A549 (cell line): ENCODE results near the gene SLC1A2. TPM values are rescaled to one million over a fixed set of nuclear protein-coding genes. Genes with fewer than 3 reads are reported as not detected.

Experiments used
- ATAC-seq, 2 experiments: fragments of 200-7000 bp in 1 of 2; fragments of >200 bp in 1 of 2; cut with Nextera tagmentation in 1 of 2; cut with Tn5 transposase in 1 of 2; 3 replicates each; pipeline versions ENCODE4 v1.8.0 to v1.9.1; 2018 to 2020; ENCODE audit warnings: mild to moderate bottlenecking in 1 of 2, moderate library complexity in 1 of 2
- CTCF ChIA-PET: fragments of 300-600 bp; sonication (Branson Sonifier 250); formaldehyde crosslinking; extraction: SDS; loops from one replicate; lab custom pipeline; 2021; ENCODE audit warnings: antibody characterized with exemption, inconsistent platforms; lab: Yijun Ruan, JAX
- POLR2A ChIA-PET: fragments of 350-600 bp; formaldehyde crosslinking; extraction: SDS; loops from one replicate; lab custom pipeline; 2021; ENCODE audit warnings: antibody characterized with exemption, inconsistent platforms; lab: Yijun Ruan, JAX
- DNase-seq, 2 experiments: peaks; one replicate each; pipeline versions ENCODE4 v3.0.0 to v3.0.0-alpha.2; 2011 to 2016; ENCODE audit warnings: low read depth in 1 of 2, low spot score in 1 of 2
- FAIRE-seq: peaks from 2 replicates; lab custom pipeline; 2011; peaks lifted over from hg19 to GRCh38; lab: Jason Lieb, UNC
- H3K27ac ChIP-seq, 2 experiments: fragments of >200 bp; sonication (Bioruptor Twin); formaldehyde crosslinking; 3 replicates each; pipeline ENCODE4 v1.5.1; 2016 to 2017
- H3K4me1 ChIP-seq: fragments of >200 bp; sonication (Bioruptor Twin); formaldehyde crosslinking; 3 replicates; pipeline ENCODE4 v1.6.1; 2016
- H3K4me2 ChIP-seq: fragments of >200 bp; sonication (Bioruptor Twin); formaldehyde crosslinking; 3 replicates; pipeline ENCODE4 v1.6.1; 2016
- H3K4me3 ChIP-seq: fragments of >200 bp; sonication (Bioruptor Twin); formaldehyde crosslinking; 3 replicates; pipeline ENCODE4 v1.5.1; 2016
- H3K9me3 ChIP-seq: fragments of >200 bp; sonication (Bioruptor Twin); formaldehyde crosslinking; 3 replicates; pipeline ENCODE4 v1.6.1; 2016
- CEBPB ChIP-seq, 2 experiments: fragments of >200 bp in 1 of 2; sonication (Bioruptor Twin) in 1 of 2; formaldehyde crosslinking in 1 of 2; IDR thresholded peaks; 2 replicates each; pipeline ENCODE4 v1.6.1; 2012 to 2016
- CHD2 ChIP-seq: fragments of 150-350 bp; IDR thresholded peaks from 2 replicates; pipeline ENCODE4 v1.6.1; 2014; ENCODE audit warnings: low read length; ENCODE audit not compliant: partially characterized antibody
- EP300 ChIP-seq, 2 experiments: fragments of >200 bp; sonication (Bioruptor Twin); formaldehyde crosslinking; IDR thresholded peaks; 2 replicates in 1 of 2; 3 replicates in 1 of 2; pipeline ENCODE4 v1.6.1; 2016 to 2017
- FOSB ChIP-seq: fragments of 250-450 bp; sonication (Bioruptor Pico); IDR thresholded peaks from 2 replicates; pipeline ENCODE4 v1.5.0; 2020; ENCODE audit warnings: mild to moderate bottlenecking, moderate library complexity
- FOSL2 ChIP-seq, 2 experiments: fragments of 450-650 bp in 1 of 2; fragments of >200 bp in 1 of 2; sonication (Bioruptor Twin) in 1 of 2; formaldehyde crosslinking; IDR thresholded peaks; 2 replicates each; pipeline versions ENCODE4 v1.5.0 to v1.6.1; 2016 to 2020; ENCODE audit warnings: mild to moderate bottlenecking in 1 of 2, moderate library complexity in 1 of 2
- HDAC2 ChIP-seq: fragments of 200-600 bp; sonication (generic); IDR thresholded peaks from 2 replicates; pipeline ENCODE4 v1.6.1; 2016
- HEYL ChIP-seq: fragments of 250-450 bp; sonication (Bioruptor Pico); IDR thresholded peaks from 2 replicates; pipeline ENCODE4 v1.8.0; 2021; ENCODE audit warnings: mild to moderate bottlenecking, moderate library complexity
- JUN ChIP-seq, 2 experiments: fragments of >200 bp; sonication (Bioruptor Twin); formaldehyde crosslinking; IDR thresholded peaks; 2 replicates in 1 of 2; 3 replicates in 1 of 2; pipeline ENCODE4 v1.6.1; 2016 to 2017
- JUNB ChIP-seq: fragments of >200 bp; sonication (Bioruptor Twin); formaldehyde crosslinking; IDR thresholded peaks from 2 replicates; pipeline ENCODE4 v1.6.1; 2016
- MYC ChIP-seq: IDR thresholded peaks from 2 replicates; pipeline ENCODE4 v1.6.1; 2012; ENCODE audit warnings: mild to moderate bottlenecking, inconsistent platforms, low read length, improper control_type of control experiment, borderline replicate concordance
- RAD21 ChIP-seq, 2 experiments: fragments of >200 bp in 1 of 2; sonication (Bioruptor Twin) in 1 of 2; formaldehyde crosslinking in 1 of 2; IDR thresholded peaks in 1 of 2; conservative IDR thresholded peaks in 1 of 2; 2 replicates in 1 of 2; 3 replicates in 1 of 2; pipeline ENCODE4 v1.6.1; 2012 to 2018; ENCODE audit warnings: inconsistent platforms in 1 of 2
- SMC3 ChIP-seq: fragments of >200 bp; sonication (Bioruptor Twin); formaldehyde crosslinking; IDR thresholded peaks from 3 replicates; pipeline ENCODE4 v1.6.1; 2018; ENCODE audit warnings: inconsistent platforms
- ZC3H11A ChIP-seq: fragments of 450-650 bp; IDR thresholded peaks from 2 replicates; pipeline ENCODE4 v1.6.1; 2014; ENCODE audit warnings: antibody characterized with exemption, mild to moderate bottlenecking
- WGBS: methylation state at CpG from one replicate; pipeline ENCODE4 v1.1.6; 2017; ENCODE audit errors: missing lambda C conversion rate; 5-methylcytosine and 5-hydroxymethylcytosine counted together
- polyA plus RNA-seq, 4 experiments: library from polyadenylated mRNA; depleted of rRNA in 3 of 4; stranded (reverse); fragments of >200 nt; fragmentation: RNase III in 1 of 4; extraction: RNeasy Plus Mini Kit Qiagen cat#74134 plus additional on column Dnase treatment in 1 of 4; gene quantifications; 2 replicates in 3 of 4; 3 replicates in 1 of 4; pipeline ENCODE4 v1.2.3, GENCODE V29; 2011 to 2017
- TF ChIP-seq, protein P1 (sequence below): fragments of 250-450 bp; sonication (Bioruptor Pico); IDR thresholded peaks from 2 replicates; pipeline ENCODE4 v1.5.0; 2020; ENCODE audit warnings: low read depth, mild to moderate bottlenecking, moderate library complexity
- TF ChIP-seq, protein P2 (sequence below): fragments of >200 bp; sonication (Bioruptor Twin); formaldehyde crosslinking; IDR thresholded peaks from 3 replicates; pipeline ENCODE4 v1.6.1; 2016
- TF ChIP-seq, protein P3 (sequence below): fragments of 450-650 bp; IDR thresholded peaks from 2 replicates; pipeline ENCODE4 v1.6.1; 2014; ENCODE audit warnings: antibody characterized with exemption

Gene SLC1A2
- polyA plus RNA-seq, 2 of the 4 experiments (the other 2 are of a cell fraction): 0.01 to 0.14 TPM

DNA sequence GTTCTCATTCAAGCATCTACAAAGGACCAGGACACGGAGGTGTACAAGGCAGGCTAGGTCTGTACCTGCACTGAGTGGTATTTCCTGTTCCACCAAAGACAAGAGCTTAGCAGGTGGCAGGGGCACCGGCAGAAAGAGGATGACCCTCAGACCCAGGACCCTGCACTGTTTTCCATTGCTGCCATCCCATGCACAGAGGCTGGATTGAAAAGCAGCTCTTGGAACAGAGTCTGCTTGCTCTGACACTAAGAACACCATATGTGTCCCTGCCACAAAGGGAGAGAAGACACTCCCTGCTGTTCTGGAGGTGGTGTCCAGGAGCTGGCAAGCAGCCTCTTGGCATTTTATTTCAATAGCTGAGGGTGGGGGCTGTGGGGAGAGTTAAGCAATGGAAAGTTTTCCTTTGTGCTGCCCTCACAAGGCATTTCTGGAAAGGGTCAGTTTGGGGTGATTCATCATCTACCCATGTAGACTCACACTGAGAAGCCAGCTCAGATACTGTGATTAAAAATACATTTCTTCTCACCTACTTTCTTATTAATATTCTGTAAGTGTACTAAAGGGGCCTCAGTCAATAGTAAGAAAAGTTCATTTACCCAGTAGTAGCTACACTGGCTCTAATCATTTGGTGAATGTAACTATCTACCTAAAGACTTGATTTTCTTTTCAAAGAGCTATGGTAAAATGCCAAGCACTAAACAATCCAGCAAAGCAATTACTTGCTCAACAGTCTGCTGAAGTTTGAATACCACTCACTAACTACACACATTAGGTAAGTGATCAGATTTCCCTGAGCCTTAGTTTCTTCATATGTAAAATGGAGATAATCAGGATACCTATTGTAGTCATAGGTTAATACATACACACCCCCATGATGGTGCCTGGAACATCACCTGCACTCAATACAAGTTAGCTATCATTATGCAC lies 55.2 kb downstream of the SLC1A2 start:
- FAIRE-seq: no peak

DNA sequence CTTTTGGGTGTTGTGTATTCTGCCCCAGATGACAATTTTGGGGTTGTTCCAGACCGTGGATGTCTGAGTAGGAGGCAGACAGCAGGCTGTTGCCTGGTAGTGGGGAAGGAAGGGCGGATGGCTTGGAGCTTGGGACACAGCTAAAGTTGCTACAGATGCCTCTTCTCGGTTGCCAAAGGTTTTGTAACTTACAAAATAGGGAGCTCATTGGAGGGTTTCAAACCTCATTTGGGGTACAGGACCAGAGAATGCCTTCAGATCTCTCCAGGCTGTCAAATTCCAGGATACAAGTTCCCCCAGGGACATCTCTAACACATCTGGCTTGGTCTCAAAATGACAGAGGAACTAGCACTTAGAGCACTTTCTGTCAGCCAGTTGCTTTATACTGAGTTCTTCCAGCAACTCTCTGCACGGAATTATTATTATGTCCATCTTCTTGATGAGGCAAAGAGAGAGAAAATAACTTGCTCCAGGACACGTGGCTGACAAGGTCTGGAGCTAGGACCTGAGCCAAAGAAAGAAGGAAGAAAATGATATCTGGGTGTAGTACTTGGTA lies 56.0 kb downstream of the SLC1A2 start:
- no peak for FAIRE-seq
- POLR2A ChIA-PET: interaction anchor here (1.4 kb wide), 1 partner anchor 59 kb away, joined by 7 read pairs; no protein-coding TSS in a partner anchor
- TF ChIP-seq ZC3H11A (no peak), MYC (no peak)
- TF ChIP-seq, protein P1, sequence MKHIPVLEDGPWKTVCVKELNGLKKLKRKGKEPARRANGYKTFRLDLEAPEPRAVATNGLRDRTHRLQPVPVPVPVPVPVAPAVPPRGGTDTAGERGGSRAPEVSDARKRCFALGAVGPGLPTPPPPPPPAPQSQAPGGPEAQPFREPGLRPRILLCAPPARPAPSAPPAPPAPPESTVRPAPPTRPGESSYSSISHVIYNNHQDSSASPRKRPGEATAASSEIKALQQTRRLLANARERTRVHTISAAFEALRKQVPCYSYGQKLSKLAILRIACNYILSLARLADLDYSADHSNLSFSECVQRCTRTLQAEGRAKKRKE (CRISPR knock-in tag): no peak
- TF ChIP-seq, all 56 proteins: peak for 0
- Histone ChIP-seq H3K9me3 (peaks cover 9% of the 10 kb centered on the region; the same call in 1 of the 3 replicates), H3K27ac (peak overlapping the region; percentile 76 to 85), H3K4me1 (peaks cover 46% of the 10 kb centered on the region), H3K4me2 (peak overlapping the region; percentile 85), H3K4me3 (no peak overlapping the region)
- DNase-seq (no peak), ATAC-seq (no peak; a peak in 1 of 6 replicates)
- 47% methylated on average over 5 of the region's 5 CpGs for WGBS
- CTCF ChIA-PET: interaction anchor here (0.6 to 2.7 kb wide), 8 partner anchors 10 to 438 kb away, joined by 3 to 16 read pairs (median 5); no protein-coding TSS in a partner anchor

More for the DNA sequence above, 55.2 kb downstream of the SLC1A2 start:
- 11% methylated on average over 2 of the region's 2 CpGs for WGBS
- peaks cover 9% of the 10 kb centered on the region; the same call in 1 of the 3 replicates for H3K9me3 ChIP-seq
- ATAC-seq: peak; percentile 87 to 93
- ChIA-PET POLR2A (interaction anchor here (0.9 to 1.4 kb wide), 2 partner anchors 27 to 60 kb away, joined by 4 to 7 read pairs; no protein-coding TSS in a partner anchor), CTCF (interaction anchor here (1.0 to 2.7 kb wide), 7 partner anchors 9 to 439 kb away, joined by 3 to 16 read pairs (median 5); no protein-coding TSS in a partner anchor)
- no peak overlapping the region for H3K4me3 ChIP-seq
- peak; percentile 46 to 74 for DNase-seq
- peaks cover 43% of the 10 kb centered on the region for H3K4me1 ChIP-seq
- peak overlapping the region; percentile 76 to 85 for H3K27ac ChIP-seq
- peak overlapping the region; percentile 85 for H3K4me2 ChIP-seq
- TF ChIP-seq JUNB (peak; percentile 74), JUN (IDR thresholded peaks at IDR 0.05) (peak; percentile 51 to 60; a peak in 4 of 5 replicates), FOSB (CRISPR knock-in tag) (no peak), CEBPB (IDR thresholded peaks at IDR 0.05) (peak; percentile 71 to 78), EP300 (IDR thresholded peaks at IDR 0.05) (peak; percentile 44 to 65; a peak in 2 of 5 replicates), HEYL (CRISPR knock-in tag) (no peak), CHD2 (no peak), FOSL2 (IDR thresholded peaks at IDR 0.05) (peak; percentile 80), FOSL2 (CRISPR knock-in tag; IDR thresholded peaks at IDR 0.05) (peak; percentile 61), RAD21 (conservative IDR thresholded peaks at IDR 0.05 in 1 of 2, IDR thresholded peaks at IDR 0.05 in 1 of 2) (peak in 1 of 2 experiments; percentile 48; a peak in 3 of 5 replicates), HDAC2 (no peak), SMC3 (peak; percentile 47; the same call in 1 of the 3 replicates)
- TF ChIP-seq, protein P2, sequence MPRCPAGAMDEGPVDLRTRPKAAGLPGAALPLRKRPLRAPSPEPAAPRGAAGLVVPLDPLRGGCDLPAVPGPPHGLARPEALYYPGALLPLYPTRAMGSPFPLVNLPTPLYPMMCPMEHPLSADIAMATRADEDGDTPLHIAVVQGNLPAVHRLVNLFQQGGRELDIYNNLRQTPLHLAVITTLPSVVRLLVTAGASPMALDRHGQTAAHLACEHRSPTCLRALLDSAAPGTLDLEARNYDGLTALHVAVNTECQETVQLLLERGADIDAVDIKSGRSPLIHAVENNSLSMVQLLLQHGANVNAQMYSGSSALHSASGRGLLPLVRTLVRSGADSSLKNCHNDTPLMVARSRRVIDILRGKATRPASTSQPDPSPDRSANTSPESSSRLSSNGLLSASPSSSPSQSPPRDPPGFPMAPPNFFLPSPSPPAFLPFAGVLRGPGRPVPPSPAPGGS: peak; percentile 49; the same call in 1 of the 3 replicates
- TF ChIP-seq, protein P3, sequence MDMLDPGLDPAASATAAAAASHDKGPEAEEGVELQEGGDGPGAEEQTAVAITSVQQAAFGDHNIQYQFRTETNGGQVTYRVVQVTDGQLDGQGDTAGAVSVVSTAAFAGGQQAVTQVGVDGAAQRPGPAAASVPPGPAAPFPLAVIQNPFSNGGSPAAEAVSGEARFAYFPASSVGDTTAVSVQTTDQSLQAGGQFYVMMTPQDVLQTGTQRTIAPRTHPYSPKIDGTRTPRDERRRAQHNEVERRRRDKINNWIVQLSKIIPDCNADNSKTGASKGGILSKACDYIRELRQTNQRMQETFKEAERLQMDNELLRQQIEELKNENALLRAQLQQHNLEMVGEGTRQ: no peak
